Glomerular visceral epithelial cell (primary cell): Measurements from ENCODE around the gene FANCD2.
"Not testable (repeated sequence)": the region's sequence is repeated elsewhere in the genome, so short reads cannot be mapped to it uniquely, and the experiment has no call there.

Source experiments
- DNase-seq: peaks from one replicate; pipeline ENCODE4 v3.0.0-alpha.2; 2016; ENCODE audit errors: extremely low spot score

FANCD2 gene

DNA sequence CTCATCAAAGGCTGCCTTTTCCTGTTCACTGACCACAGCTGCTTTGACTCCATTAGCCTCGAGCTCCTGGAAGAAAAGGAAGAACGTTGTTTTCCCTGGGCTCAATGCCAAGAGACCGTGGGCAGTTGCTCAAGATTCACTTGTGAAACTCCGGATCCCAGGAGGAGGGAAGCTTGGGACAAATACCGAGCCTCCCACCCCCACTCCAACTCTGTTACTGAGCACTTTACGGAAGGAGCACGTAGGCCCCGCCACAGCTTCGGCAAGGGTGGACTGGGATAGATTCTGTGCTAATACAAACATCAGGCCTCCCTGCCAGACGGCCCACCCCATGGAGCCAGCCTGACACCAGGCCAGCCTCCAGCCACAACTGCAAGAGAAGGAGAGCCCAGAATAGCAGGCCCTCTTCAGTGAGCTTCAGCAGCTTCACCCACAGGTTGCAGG is 10.8 kb upstream of the FANCD2 start:
- peak; percentile 94 for DNase-seq

- peak; percentile 82 for DNase-seq
Observed at GRCh38 chr3:10017636-10018292, 8.5 kb upstream of the FANCD2 start.

GRCh38 chr3:10018806-10019205 is 7.4 kb upstream of the FANCD2 start:
- DNase-seq, result not testable (repeated sequence)

- no peak for DNase-seq
Observed at GRCh38 chr3:10019326-10019725, 6.9 kb upstream of the FANCD2 start.

DNA sequence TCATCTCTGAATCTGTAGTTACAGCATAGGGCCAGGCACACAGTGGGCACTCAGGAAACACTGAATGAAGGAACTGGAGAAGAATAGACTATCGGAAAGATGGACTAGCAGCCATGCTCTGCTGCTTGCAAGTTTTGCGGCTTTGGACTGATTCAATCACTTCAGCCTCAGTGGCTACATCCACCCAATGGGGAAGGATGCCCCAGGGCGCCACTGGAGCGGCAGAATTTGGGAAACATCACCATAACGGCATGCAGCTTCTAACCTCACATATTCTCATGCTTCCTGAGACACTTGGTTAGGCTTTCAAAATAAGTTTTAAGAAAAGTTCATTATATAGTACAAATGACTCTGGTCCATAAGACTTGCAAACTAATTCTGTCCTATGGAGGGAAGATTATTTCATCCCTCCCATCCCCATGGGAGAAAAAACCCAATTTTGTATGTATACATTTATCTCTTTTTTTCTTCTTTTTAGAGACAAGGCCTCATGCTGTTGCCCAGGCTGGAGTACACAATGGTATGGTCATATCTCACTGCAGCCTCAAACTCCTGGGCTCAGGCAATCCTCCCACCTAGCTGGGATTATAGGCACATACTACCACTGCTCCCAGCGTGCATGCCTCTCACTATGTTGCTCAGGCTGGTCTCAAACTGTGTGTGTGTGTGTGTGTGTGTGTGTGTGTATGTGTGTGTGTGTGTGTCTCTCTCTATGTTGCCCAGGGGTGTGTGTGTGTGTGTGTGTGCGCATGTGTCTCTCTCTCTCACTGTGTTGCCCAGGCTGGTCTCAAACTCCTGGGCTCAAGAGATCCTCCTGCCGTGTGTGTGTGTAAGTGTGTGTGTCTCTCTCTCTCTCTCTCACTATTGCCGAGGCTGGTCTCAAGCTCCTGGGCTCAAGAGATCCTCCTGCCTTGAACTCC is 4.1 kb upstream of the FANCD2 start:
- DNase-seq, result no peak

- peak; percentile 46 for DNase-seq
Observed at GRCh38 chr3:10023587-10024310, 2.5 kb upstream of the FANCD2 start.

GRCh38 chr3:10025205-10026083 is 793 bp upstream of the FANCD2 start:
- no peak for DNase-seq

- DNase-seq, result no peak
Observed at GRCh38 chr3:10041034-10041433, 14.8 kb downstream of the FANCD2 start.

GRCh38 chr3:10047876-10048275 is 21.6 kb downstream of the FANCD2 start:
- no peak for DNase-seq

DNA sequence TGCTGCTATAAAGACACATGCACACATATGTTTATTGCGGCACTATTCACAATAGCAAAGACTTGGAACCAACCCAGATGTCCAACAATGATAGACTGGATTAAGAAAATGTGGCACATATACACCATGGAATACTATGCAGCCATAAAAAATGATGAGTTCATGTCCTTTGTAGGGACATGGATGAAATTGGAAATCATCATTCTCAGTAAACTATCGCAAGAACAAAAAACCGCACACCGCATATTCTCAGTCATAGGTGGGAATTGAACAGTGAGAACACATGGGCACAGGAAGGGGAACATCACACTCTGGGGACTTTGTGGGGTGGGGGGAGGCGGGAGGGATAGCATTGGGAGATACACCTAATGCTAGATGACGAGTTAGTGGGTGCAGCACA is 26.8 kb downstream of the FANCD2 start:
- not testable (repeated sequence) for DNase-seq

DNA sequence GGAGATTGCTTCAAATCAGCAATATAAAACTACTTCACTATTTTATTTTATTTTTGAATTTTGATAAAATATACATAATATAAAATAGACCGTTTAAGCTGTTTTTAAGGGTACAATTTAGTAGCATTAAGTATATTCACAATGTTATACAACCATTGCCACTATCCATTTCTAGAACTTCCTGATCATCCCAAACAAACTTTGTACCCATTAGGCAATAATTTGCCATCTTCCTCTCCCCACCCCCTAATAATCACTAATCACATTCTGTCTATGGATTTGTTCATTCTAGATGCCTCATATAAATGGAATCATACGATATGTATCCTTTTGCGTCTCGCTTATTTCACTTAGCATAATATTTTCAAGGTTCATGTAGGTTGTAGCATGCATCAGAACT is 28.9 kb downstream of the FANCD2 start:
- DNase-seq, result no peak

GRCh38 chr3:10070077-10070476 is 43.8 kb downstream of the FANCD2 start:
- DNase-seq, result not testable (repeated sequence)

GRCh38 chr3:10074666-10075065 is 48.4 kb downstream of the FANCD2 start:
- no peak for DNase-seq

GRCh38 chr3:10081871-10082270 is 55.6 kb downstream of the FANCD2 start:
- no peak for DNase-seq

GRCh38 chr3:10085738-10086137 is 59.5 kb downstream of the FANCD2 start:
- no peak for DNase-seq

DNA sequence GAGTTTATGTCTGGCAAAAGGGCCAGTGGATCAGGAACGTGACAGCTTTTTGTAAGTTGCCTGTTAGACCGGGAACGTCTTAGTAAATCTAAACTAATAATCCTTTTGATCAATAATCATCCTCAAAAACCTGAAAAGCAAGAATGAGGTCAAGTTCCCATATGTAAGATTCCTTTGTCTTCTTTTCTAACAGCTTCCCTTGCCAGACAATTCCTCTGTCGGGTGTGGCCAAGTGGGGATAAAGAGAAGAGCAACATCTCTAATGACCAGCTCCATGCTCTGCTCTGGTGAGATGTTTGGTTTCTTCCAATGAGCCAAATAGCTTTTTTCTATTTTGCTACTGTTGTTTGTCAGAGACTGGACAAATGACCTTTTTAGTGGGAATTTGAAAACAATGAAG is 62.0 kb downstream of the FANCD2 start:
- DNase-seq, result no peak

- no peak for DNase-seq
Observed at GRCh38 chr3:10090179-10090578, 63.9 kb downstream of the FANCD2 start.

- DNase-seq, result not testable (repeated sequence)
Observed at GRCh38 chr3:10090774-10091173, 64.5 kb downstream of the FANCD2 start.

- not testable (repeated sequence) for DNase-seq
Observed at GRCh38 chr3:10091387-10091786, 65.2 kb downstream of the FANCD2 start.

DNA sequence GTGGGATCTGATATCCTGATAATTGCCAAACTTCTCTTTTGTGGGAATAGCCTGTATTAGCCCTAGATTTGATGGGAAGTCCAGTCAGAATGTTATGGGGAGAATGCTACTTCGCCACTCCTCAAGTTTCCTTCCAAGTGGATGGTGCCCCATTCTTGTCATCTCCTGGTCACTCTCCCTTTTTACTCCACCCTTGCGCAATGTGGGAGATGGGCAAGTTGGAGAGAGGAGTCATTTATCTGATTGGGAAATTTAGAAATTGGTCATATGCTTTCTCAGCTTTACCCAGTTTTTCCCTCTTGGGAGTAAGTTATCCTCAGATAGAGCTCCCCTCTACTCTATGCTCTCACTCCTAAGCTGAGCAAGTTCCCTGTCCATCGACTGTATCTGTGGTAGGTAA is 67.4 kb downstream of the FANCD2 start:
- DNase-seq, result no peak

DNA sequence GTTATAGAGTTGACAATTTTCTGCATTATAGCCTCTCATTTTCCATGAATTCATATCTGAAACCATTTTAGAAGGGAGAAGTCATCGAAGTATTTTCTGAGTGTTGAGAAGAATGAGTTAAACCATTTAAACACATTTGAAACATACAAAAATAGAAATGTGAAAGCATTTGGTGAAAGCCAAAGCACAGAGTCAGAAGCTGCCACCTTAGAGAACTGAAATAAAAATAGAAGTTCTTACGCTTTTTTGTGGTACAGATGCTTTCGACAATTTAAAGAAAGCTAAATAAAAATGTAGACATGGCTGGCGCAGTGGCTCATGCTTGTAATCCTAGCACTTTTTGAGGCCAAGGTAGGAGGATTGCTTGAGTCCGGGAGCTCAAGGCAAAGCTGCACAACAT is 72.8 kb downstream of the FANCD2 start:
- no peak for DNase-seq
